Endothelial cell of umbilical vein (primary cell): Measurements from ENCODE around the gene NPIPB9. TPM values are rescaled to one million over a fixed set of nuclear protein-coding genes. Genes with fewer than 3 reads are reported as not detected.
"Not testable (repeated sequence)": the region's sequence is repeated elsewhere in the genome, so short reads cannot be mapped to it uniquely, and the experiment has no call there.

Experiments used
- BruUV-seq: library from RNA; stranded (reverse); fragments of 400-500 nt; replicated peaks from 2 replicates; lab custom pipeline; 2021; lab: Mats Ljungman, UMichigan
- CTCF ChIA-PET: fragments of 300-600, 350-600 bp; sonication (Branson Sonifier 250); formaldehyde crosslinking; loops from one replicate; lab custom pipeline; 2021; ENCODE audit warnings: antibody characterized with exemption, inconsistent platforms; lab: Charles Lee
- POLR2A ChIA-PET: fragments of 300-600, 350-600 bp; sonication (Branson Sonifier 250); formaldehyde crosslinking; loops from one replicate; lab custom pipeline; 2021; ENCODE audit warnings: antibody characterized with exemption, inconsistent platforms; lab: Charles Lee
- DNase-seq: peaks from one replicate; pipeline ENCODE4 v3.0.0-alpha.2; 2011; ENCODE audit warnings: low read depth, low spot score
- FAIRE-seq: peaks from 2 replicates; lab custom pipeline; 2011; peaks lifted over from hg19 to GRCh38; lab: Jason Lieb, UNC
- H2AFZ ChIP-seq: 2 replicates; pipeline ENCODE4 v1.6.0; 2012; ENCODE audit warnings: low read depth, low read length, control low read depth, inconsistent platforms
- H3K27ac ChIP-seq: 2 replicates; pipeline ENCODE4 v1.5.1; 2011; ENCODE audit warnings: low read depth, mild to moderate bottlenecking, control low read depth, low read length, moderate library complexity; ENCODE audit not compliant: insufficient read depth
- H3K27me3 ChIP-seq, 2 experiments: 2 replicates each; pipeline versions ENCODE4 v1.6.0 to v1.6.1; 2011; ENCODE audit warnings: low read length in 2 of 2, mixed read lengths in 1 of 2; ENCODE audit not compliant: control insufficient read depth in 2 of 2, insufficient read depth in 2 of 2
- H3K36me3 ChIP-seq, 2 experiments: 2 replicates in 1 of 2; 3 replicates in 1 of 2; pipeline ENCODE4 v1.5.1; 2011; ENCODE audit warnings: low read length in 2 of 2, mild to moderate bottlenecking in 1 of 2, moderate library complexity in 1 of 2; ENCODE audit not compliant: control insufficient read depth in 2 of 2, insufficient read depth in 2 of 2; ENCODE audit errors: extremely low read depth in 1 of 2
- H3K4me1 ChIP-seq: 3 replicates; pipeline ENCODE4 v1.5.1; 2011; ENCODE audit warnings: mild to moderate bottlenecking, low read length; ENCODE audit not compliant: control insufficient read depth, insufficient read depth; ENCODE audit errors: extremely low read depth
- H3K4me2 ChIP-seq: 2 replicates; pipeline ENCODE4 v1.6.1; 2011; ENCODE audit warnings: low read length, control low read depth, mixed read lengths; ENCODE audit not compliant: insufficient read depth
- H3K4me3 ChIP-seq, 3 experiments: fragments of 200-600 bp in 1 of 3; sonication (generic), shearing (Covaris generic) in 1 of 3; replicated peaks in 1 of 3; 2 replicates each; pipeline ENCODE4 v1.5.1; 2011 to 2016; ENCODE audit warnings: control low read depth in 3 of 3, low read length in 3 of 3, mild to moderate bottlenecking in 2 of 3, inconsistent platforms in 1 of 3, low read depth in 1 of 3, moderate library complexity in 1 of 3; ENCODE audit not compliant: insufficient read depth in 1 of 3
- H3K79me2 ChIP-seq: 2 replicates; pipeline ENCODE4 v1.6.0; 2012; ENCODE audit warnings: low read length, inconsistent platforms; ENCODE audit not compliant: control insufficient read depth, insufficient read depth
- H3K9ac ChIP-seq: replicated peaks from 2 replicates; pipeline ENCODE3; 2011; ENCODE audit warnings: low read length, control low read depth; ENCODE audit not compliant: insufficient read depth; ENCODE audit errors: extremely low read depth
- H3K9me1 ChIP-seq: replicated peaks from 3 replicates; pipeline ENCODE4 v1.6.0; 2011; ENCODE audit warnings: mild to moderate bottlenecking, low read length; ENCODE audit not compliant: control insufficient read depth, insufficient read depth; ENCODE audit errors: extremely low read depth
- H3K9me3 ChIP-seq: replicated peaks from 2 replicates; pipeline ENCODE4 v1.5.1; 2012; ENCODE audit warnings: low read length, inconsistent platforms; ENCODE audit not compliant: control insufficient read depth, insufficient read depth
- H4K20me1 ChIP-seq: replicated peaks from 2 replicates; pipeline ENCODE3; 2011; ENCODE audit warnings: mild to moderate bottlenecking, low read length; ENCODE audit not compliant: control insufficient read depth, insufficient read depth; ENCODE audit errors: extremely low read depth
- CTCF ChIP-seq, 2 donors: IDR thresholded peaks; 1 replicate in 1 of 2; 2 replicates in 1 of 2; pipeline ENCODE4 v1.5.1; 2011; ENCODE audit warnings: low read length in 2 of 2, mild to moderate bottlenecking in 2 of 2, moderate library complexity in 2 of 2, control low read depth in 1 of 2, inconsistent platforms in 1 of 2, low read depth in 1 of 2; ENCODE audit not compliant: insufficient read depth in 1 of 2; ENCODE audit errors: extremely low read depth in 1 of 2
- EZH2 ChIP-seq: IDR thresholded peaks from 2 replicates; pipeline ENCODE4 v1.6.1; 2012; ENCODE audit warnings: borderline replicate concordance, low read depth, mild to moderate bottlenecking, moderate library complexity, low read length, inconsistent platforms; ENCODE audit not compliant: severe bottlenecking
- GATA2 ChIP-seq: IDR thresholded peaks from 2 replicates; pipeline ENCODE4 v1.7.0; 2011; ENCODE audit warnings: low read depth, mild to moderate bottlenecking, moderate library complexity, mixed read lengths, low read length; ENCODE audit not compliant: insufficient read length, insufficient read depth
- JUN ChIP-seq: IDR thresholded peaks from 2 replicates; pipeline ENCODE4 v1.6.1; 2011; ENCODE audit warnings: borderline replicate concordance, low read depth; ENCODE audit not compliant: insufficient read length, insufficient read depth
- MAX ChIP-seq: IDR thresholded peaks from 2 replicates; pipeline ENCODE4 v1.6.1; 2011; ENCODE audit not compliant: insufficient read depth, insufficient read length
- MYC ChIP-seq: IDR thresholded peaks from one replicate; pipeline ENCODE4 v1.6.1; 2011; ENCODE audit warnings: mild to moderate bottlenecking, low read depth, low read length
- POLR2AphosphoS5 ChIP-seq: IDR thresholded peaks from 2 replicates; pipeline ENCODE4 v1.6.1; 2012; ENCODE audit warnings: low read depth, mild to moderate bottlenecking, control low read depth, low read length, moderate library complexity; ENCODE audit not compliant: insufficient read depth
- dilution Hi-C: fragments of 300-500 bp; cut with MboI; formaldehyde crosslinking; loops from one replicate; pipeline ENCODE4 v1.15.0; 2019; ENCODE audit warnings: low sequenced_read_pairs; ENCODE audit not compliant: extremely low pct_ligation_motif_present
- intact Hi-C: fragments of 100-400 bp; cut with micrococcal nuclease; formaldehyde crosslinking; loops from one replicate; pipeline ENCODE4 v1.10.0; 2022
- polyA plus RNA-seq, 4 experiments: library from polyadenylated mRNA; depleted of rRNA in 3 of 4; stranded (reverse) in 3 of 4; unstranded in 1 of 4; fragments of >200 nt; gene quantifications; 2 replicates each; pipeline versions ENCODE4 v1.2.1 to v1.2.3, GENCODE V29; 2011 to 2012; ENCODE audit warnings: missing spikeins in 1 of 4
- total RNA-seq: library from RNA; stranded (reverse); gene quantifications from 2 replicates; pipeline ENCODE4 v1.2.3, GENCODE V29; 2021

NPIPB9 gene
- total and polyA plus RNA-seq, 2 donors (not counting 3 experiments of a cell fraction or from before 2014, with no cell fraction given), result 0.36 TPM; not detected in 1

- H3K4me2 ChIP-seq, result no peak overlapping the region
- no TSS peak for BruUV-seq
- dilution Hi-C loops (no loop called here), intact Hi-C loops (no loop called here)
- H3K9me3 ChIP-seq, result no peaks in the 10 kb centered on the region
- no peak overlapping the region for H3K9ac ChIP-seq
- H3K36me3 ChIP-seq, result no peaks in the 10 kb centered on the region
- no peak for TF ChIP-seq POLR2AphosphoS5
- no peak for TF ChIP-seq EZH2
- no peak for TF ChIP-seq MAX
- TF ChIP-seq CTCF (IDR thresholded peaks at IDR 0.05; ENCODE audit: extremely low read depth in 1 of 2, insufficient read depth in 1 of 2, low read depth in 1 of 2, low read length in 2 of 2), result no peak
- TF ChIP-seq MYC, result no peak
- TF ChIP-seq JUN, result no peak
- no peak for TF ChIP-seq GATA2
- peaks cover 9% of the 10 kb centered on the region for H3K4me1 ChIP-seq
- no peak overlapping the region for H2AFZ ChIP-seq
- ChIA-PET CTCF (no interaction called here), POLR2A (no interaction called here)
- no peak for FAIRE-seq
- no peaks in the 10 kb centered on the region for H4K20me1 ChIP-seq
- H3K27me3 ChIP-seq, result no peaks in the 10 kb centered on the region
- H3K4me3 ChIP-seq, result no peak overlapping the region
- H3K27ac ChIP-seq, result no peak overlapping the region
- H3K79me2 ChIP-seq, result peaks cover 13% of the 10 kb centered on the region
- no peak for DNase-seq
- H3K9me1 ChIP-seq, result no peaks in the 10 kb centered on the region
Measured at GRCh38 chr16:28820016-28820415, 68.4 kb downstream of the NPIPB9 start.

- DNase-seq, H2AFZ ChIP-seq, H3K9me1 ChIP-seq, POLR2A ChIA-PET, H3K9ac ChIP-seq, H3K9me3 ChIP-seq, intact Hi-C loops, H3K27ac ChIP-seq, FAIRE-seq, H4K20me1 ChIP-seq, dilution Hi-C loops, H3K4me3 ChIP-seq, BruUV-seq, H3K36me3 ChIP-seq, H3K4me2 ChIP-seq, H3K27me3 ChIP-seq, CTCF ChIA-PET: not testable (repeated sequence)
- peaks cover 15% of the 10 kb centered on the region for H3K4me1 ChIP-seq
- H3K79me2 ChIP-seq, result peaks cover 19% of the 10 kb centered on the region
Measured at GRCh38 chr16:28820546-28820945, 69.0 kb downstream of the NPIPB9 start.
